LNCaP clone FGC (cell line): ENCODE measurements around the gene SORCS2.

ENCODE experiments used
- DNase-seq: peaks from one replicate; pipeline ENCODE4 v3.0.0-alpha.2; 2011; ENCODE audit warnings: low read depth
- H3K4me3 ChIP-seq: 2 replicates; pipeline ENCODE4 v1.5.1; 2011; ENCODE audit warnings: mild to moderate bottlenecking, low read depth, low read length, control low read depth
- TF ChIP-seq, protein P1 (sequence below): IDR thresholded peaks from 2 replicates; pipeline ENCODE4 v1.5.1; 2012; ENCODE audit warnings: mild to moderate bottlenecking; ENCODE audit not compliant: control insufficient read depth, insufficient read depth; ENCODE audit errors: extremely low read depth

Gene SORCS2

DNA sequence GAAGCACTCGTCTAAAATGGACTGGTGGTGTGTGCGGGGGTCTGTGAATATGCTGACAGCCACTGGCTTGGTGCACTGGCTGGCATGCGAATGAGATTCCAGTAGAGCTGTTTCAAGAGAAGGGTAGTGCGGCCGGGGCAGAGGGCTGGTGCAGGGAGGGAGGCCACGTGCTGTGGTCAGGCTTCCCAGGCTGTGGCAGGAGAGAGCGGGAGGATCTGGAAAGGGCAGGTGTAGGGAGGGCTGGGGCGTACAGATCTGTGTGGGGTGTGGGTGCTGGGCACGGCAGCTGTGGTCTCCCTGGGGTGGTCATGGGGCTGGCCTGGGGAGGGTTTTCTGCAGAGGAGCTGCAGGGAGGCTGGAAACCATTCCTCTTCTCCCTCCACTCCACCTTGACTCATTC lies 30.2 kb downstream of the SORCS2 start:
- no peak for DNase-seq
- TF ChIP-seq, protein P1, sequence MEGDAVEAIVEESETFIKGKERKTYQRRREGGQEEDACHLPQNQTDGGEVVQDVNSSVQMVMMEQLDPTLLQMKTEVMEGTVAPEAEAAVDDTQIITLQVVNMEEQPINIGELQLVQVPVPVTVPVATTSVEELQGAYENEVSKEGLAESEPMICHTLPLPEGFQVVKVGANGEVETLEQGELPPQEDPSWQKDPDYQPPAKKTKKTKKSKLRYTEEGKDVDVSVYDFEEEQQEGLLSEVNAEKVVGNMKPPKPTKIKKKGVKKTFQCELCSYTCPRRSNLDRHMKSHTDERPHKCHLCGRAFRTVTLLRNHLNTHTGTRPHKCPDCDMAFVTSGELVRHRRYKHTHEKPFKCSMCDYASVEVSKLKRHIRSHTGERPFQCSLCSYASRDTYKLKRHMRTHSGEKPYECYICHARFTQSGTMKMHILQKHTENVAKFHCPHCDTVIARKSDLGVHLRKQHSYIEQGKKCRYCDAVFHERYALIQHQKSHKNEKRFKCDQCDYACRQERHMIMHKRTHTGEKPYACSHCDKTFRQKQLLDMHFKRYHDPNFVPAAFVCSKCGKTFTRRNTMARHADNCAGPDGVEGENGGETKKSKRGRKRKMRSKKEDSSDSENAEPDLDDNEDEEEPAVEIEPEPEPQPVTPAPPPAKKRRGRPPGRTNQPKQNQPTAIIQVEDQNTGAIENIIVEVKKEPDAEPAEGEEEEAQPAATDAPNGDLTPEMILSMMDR = no peak
- H3K4me3 ChIP-seq = no peak overlapping the region

DNA sequence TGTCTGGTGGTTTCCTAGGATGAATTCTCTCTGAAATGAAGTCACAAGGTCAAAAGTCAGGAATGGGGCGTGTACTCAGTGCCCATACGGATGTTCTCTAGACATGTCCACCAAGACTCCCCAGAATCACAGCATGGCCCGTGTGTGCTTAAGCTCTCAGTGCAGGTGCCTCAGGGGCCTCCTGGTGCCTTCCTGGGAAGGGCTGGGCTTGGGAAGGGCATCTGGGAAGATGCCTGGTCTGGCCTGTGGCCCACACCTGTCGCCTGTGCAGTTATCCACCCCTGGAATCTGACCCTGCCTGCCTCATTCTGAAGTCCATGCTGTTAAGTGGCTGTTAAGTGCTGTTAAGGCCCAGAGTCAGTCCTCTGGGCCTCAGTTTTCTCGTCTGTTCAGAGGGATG lies 31.2 kb downstream of the SORCS2 start:
- no peak for DNase-seq
- TF ChIP-seq, protein P1 = no peak
- no peak overlapping the region for H3K4me3 ChIP-seq

DNA sequence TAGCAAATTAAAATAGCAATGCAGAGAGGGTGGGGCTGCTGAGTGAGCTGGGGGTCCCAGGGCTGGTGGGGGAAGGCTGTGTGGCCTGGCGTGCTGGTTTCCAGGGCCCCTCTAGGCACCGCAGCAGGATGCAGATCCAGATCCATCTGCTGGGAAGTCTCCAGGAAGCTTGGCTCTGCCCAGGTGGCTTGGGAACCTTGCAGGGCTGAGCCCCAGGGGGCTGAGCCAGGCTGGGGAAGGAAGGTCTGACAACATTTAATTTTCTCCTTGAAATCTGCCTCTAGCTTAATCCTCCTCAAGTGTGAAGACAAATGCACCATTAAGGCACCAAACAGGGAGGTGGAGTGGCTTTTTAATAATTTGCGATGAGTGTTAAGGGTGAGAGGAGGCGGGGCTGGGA lies 31.7 kb downstream of the SORCS2 start:
- DNase-seq = no peak
- TF ChIP-seq, protein P1 = no peak
- H3K4me3 ChIP-seq = no peak overlapping the region

DNA sequence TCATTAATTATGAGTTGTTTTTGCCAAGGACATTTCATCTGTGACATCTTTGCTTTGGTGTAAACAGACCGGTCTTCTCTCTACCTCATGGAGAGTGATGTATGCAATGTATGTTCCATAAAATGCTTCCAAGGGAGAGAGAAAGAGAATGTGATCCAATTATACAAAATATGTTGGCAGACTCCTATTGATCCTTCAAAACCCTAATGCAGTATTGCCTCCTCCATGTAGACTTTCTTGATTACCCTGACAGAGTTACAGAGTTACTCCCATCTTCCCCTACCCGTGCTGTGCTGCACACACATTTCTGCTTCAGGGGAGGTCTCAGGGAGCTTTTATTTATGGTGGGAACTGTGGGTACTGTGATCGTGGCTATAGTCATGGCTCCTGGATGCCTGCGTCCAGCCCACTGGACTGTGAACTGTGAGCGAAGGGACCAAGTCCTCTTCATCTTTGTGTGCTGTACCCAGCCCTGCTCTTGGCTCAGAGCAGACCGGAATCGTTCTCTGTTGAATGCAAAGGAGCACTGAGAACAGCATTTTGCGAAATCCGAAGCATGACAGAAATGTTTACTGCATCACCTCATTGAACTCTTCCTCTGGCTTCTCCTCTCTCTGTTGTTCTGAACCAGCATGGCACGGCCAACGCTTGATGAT lies 32.7 kb downstream of the SORCS2 start:
- DNase-seq = no peak
- TF ChIP-seq, protein P1 = no peak
- no peak overlapping the region for H3K4me3 ChIP-seq

DNA sequence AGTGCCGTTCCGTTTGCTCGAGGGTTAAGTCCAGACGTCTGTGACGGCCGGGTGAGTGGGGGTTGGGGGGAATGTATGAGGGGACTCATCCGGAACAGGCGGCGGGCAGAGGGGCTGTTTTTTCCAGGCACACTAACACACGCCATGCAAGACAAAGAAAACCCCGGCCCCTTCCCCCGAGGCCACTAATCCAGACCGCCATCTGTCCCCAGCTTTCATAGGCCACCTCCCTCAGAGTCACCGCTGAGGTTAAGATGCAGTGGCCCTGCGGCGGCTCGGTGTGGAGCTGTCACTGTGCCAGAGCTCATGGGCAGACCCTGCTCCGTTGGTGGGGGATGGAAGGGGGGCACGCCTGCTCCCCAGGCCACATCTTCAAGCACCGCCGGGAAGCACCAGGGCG lies 34.1 kb downstream of the SORCS2 start:
- TF ChIP-seq, protein P1 = no peak
- no peak for DNase-seq
- no peak overlapping the region for H3K4me3 ChIP-seq

DNA sequence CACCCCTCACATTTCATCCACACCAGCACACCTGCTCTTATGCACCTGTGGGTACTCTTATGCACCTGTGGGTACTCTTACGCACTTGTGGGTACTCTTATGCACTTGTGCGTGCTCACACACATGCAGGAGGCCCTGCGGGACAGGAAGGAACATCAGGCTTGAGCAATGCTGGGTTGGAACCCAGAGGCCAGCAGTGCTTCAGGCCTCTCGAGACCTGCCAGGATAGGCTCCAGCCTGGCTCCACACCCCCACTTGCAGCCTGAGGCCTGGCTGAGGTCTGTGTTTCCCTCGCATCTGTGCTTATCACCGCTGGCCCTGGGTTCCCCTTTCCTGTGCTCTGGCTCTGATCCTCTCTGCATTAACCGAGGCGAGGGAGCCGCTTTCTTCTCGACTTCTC lies 34.7 kb downstream of the SORCS2 start:
- TF ChIP-seq, protein P1 = no peak
- no peak overlapping the region for H3K4me3 ChIP-seq
- DNase-seq = no peak

DNA sequence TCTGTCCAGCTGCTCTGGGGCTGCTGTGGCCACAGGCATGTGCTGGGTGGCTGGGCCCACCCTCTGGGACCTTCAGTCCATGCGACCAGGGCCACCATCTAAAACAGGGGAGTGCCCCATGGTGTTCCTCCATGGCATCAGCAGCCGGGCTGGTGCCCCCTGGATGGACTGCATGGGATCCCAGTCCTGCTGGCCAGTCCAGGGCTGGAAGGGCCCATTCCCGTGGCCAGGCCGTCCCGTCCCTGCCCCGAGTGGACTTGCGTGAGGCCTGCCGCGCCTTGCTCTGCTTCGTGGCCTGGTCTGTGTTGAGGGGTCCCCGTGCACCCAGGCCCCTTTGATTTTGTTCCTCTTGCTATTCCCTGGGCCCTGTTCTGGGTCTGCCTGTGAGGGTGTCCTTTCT lies 36.4 kb downstream of the SORCS2 start:
- DNase-seq = no peak
- TF ChIP-seq, protein P1 = no peak
- no peak overlapping the region for H3K4me3 ChIP-seq
